NK-92 treated with Interleukin-12 subunit alpha and Interleukin-12 subunit beta, amount 100 ng/mL, for 24 hours (cell line): Measurements from ENCODE around the gene CYBC1.

Experiments
- DNase-seq: peaks from one replicate; lab custom pipeline; 2025; lab: John Stamatoyannopoulos, UW

The CYBC1 gene

DNA sequence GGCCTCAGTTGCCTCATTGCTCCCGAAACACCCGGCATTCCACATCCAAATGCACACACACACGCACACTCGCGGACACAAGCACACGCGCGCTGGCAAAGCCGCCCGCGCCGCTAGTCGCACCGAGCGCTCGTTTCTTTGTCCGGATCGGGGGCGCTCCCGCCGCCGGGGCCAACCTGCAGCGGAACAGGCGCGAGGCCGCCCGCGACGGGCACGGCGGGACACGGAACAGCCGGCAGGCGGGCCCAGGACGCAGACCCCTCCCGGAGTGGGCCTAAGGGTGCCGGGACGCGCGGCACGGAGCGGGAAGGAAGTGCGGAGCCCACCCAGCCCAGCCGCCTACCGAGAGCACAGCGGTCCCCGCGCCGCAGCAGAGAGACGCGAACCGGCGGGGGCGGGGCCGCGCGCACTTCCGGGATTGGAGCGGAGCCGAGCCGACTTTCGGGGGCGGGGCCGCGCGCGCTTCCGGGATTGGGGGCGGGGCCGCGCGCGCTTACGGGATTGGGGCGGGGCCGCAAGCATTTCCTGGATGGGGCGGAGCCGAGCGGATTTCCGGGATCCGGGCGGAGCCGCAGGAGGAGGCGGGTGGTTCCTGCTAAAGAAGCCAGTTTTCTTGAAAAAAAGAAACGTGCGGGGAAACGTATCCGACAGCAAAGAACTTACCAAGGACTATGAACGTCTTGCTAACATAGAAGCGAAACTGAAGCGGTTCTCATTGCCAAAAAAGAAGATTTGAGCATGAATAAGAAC is at the start of gene CYBC1:
Gene CYBC1, minus strand, starts transcription at position 396 of the 750 bp plus-strand sequence. CDS start 1,498 bp downstream, outside the sequence.
- DNase-seq = peak; percentile 91

DNA sequence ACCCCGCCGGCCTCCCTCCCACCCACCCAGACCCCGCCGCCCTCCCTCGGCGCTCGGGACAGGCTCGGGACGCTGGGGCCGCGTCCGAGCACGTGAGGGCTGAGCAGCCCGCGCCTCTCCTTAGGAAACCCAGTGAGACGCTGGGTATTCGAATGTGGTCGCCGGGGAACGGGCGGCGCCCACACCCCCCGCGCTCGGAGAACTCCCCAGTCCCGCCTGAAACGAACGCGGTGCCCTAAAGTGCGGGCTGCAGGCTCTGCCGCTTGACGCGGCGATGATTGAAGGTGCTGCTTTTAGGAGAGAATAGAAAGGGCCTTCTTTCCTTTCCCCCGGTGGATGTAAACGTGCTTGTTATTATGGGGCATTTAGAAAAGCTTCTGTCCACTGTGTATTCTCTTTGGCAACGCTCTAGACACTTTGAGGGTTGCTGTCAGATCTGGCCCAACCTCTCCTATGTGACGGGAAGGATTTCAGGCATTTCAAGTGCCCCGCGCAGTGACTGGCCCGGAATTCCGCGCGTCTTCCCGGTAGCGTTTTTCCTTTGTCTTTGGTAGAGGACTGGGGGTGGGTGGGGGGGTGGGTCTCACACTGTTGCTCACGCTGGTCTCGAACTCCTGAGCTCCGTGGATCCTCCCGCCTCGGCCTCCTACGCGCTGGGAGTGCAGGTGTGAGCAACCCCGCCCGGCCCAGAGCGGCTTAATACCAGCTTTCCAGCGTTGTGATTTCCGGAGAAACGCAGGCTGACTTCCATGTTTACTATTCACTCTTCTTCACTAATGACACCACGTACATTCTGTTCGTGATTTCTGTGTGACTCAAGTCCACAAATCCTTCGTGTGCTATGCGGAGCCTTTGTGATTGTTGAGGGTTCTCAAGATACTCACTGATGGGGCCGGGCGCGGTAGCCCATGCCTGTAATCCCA is 47.2 kb upstream of the CYBC1 start:
- DNase-seq = no peak

DNA sequence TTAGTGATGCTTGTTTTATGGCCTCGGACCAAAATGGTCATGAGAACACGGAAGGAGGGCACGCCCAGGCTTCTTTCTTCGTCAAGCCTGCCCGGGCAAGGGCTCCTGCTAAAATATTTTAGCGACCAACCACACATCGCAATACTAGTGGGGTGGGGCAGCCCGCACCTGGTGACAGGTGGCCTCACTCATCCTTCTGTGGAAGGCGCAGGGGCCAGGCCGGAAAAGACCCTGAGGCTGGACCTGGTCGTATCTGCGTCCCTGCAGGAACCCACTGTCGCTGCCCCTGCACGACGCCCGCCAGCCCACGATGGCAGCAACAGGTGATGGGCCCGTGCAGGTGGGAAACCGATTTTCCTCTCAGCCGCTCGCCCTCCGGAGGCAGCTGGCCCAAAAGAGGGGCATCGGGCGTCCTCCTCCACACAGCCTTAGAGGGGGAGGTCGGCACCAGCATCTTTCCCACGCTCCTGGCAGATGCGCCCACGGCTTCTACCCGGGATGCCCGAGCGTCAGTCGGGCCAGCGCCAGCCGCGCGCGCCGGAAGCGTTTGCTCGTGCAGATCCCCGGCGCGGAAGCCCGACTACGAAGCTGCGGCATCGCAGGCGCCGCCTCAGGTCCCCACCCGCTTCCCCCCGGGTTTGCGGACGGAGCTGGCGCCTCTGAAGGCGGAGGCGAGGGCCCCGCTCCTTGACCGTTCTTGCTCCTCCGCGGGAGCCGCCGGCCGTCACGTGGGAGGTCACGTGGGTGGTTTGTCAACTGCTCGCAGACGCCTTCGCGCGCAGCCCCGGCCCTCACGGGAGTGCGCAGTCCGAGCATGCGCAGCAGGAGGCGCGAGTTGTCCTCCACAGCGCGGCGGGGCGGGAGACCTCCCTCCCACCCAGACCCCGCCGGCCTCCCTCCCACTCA is 46.2 kb upstream of the CYBC1 start:
- DNase-seq = peak; percentile 95

DNA sequence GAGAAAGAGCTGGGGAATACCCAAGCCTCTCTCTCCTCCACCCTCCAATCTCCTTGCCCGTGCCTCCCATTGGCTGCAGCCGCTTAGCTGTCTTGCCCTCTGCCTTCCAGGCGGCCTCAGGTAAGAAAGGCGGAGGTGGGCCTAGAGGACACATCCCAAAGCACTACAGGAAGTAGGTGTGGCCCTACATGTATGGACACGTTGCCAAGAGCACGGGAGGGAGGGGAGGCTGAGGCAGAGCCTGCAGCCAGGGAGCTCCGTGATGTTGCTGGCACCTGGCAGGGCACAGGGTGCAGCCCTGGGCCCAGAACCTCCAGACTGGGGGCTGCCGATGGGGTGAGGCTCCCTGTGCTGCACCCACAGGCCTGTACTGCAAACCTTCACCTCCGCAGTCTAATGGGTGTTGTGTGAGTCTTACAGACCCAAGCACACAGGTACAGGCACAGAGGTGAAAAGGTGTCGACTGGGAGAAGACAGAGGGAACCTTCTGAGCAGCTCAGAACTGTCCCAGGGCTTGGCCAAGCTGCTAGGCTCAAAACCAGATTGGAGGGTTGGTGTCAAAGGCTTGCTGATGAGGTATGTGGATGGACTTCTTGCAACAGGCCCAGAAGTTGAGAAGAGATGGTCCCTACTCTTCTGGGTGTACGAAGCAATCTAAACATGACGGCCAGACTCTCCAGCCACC is 45.4 kb upstream of the CYBC1 start:
- DNase-seq = no peak

DNA sequence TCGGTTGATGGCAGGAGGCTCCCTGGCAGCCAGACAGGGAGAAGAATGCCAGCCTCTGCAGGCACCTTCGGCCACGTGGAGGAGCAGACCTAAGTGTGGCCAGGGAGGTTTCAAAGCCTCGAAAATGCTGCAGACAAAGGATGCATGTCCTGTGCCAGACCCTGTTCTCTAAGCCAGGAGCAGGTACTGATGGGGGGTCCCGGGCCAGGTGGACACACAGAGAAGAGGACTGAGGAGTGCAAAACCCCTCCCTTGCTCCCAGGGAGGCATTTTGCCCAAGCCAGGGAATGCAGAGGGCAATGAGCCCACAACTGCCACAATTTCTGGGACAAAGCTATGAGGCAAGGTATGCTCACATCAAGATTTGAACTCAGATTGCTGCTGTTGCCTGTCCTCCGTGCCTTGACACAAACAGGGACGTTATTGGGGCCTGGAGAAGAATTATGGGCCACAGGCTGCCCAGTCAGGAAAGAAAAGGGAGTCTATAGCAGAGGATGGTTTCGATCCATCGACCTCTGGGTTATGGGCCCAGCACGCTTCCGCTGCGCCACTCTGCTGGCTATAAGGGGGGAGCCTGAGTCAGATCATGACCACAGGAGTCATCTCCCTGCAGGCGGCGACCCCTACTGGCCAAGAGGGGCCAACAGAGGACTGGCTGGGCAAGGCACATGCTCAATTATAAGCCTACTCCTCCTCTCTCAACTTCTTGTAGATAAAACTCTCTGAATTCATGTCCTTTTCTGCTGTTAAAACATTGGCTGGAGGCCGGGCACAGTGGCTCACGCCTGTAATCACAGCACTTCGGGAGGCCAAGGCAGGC is 43.9 kb upstream of the CYBC1 start:
- peak; percentile 86 for DNase-seq

DNA sequence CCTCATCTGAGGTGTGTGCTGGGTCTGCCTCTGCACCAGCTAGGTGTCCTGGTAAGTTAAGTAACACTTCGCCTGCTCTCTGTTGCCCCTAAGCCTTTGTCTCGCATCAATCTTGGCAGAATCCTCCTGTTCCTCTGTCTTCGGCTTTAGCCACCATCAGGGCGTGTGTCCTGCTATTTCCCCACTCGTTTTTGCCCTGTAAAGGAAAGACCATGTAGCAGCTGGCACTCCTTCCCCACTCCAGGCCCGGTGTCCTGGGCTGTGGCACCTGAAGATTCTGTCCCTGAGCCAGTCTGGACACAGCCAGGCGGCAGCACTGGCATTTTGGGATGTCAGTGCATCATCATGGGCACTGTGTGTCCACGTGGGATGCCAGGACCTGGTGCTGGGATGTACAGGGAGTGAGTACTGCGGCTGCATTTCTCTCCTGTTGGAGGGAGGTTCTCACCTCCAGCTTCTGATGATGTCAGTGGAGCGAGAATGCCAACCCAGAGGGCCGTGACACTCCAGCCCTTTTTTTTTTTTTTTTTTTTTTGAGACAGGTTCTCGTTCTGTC is 42.8 kb upstream of the CYBC1 start:
- no peak for DNase-seq

DNA sequence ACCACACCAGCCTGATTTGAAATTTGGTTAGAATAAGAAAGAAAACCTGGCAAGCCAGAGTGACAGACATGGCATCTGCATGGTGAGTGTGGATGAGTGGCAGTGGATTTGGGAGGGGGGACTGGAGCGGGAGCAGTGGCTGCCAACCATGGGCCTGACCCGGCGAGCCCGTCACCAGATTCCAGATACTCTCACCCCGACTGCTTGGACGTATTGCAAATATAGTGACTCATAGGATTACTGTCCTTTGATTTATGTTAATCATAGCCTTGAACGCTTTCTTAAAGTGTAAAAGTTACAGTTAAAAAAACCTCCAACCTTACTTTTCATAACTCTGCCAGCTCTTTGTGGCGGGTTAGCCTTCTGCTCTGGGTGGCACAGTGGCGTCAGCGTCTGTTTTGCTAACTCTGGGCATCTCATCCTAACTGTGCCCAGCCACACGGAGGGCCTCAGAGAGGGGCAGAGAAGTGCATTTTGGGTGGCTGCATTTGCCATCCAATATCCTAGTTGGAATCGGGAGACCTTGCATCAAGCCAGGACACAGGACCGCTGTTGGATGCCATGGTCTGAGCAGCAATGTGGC is 42.2 kb upstream of the CYBC1 start:
- no peak for DNase-seq

DNA sequence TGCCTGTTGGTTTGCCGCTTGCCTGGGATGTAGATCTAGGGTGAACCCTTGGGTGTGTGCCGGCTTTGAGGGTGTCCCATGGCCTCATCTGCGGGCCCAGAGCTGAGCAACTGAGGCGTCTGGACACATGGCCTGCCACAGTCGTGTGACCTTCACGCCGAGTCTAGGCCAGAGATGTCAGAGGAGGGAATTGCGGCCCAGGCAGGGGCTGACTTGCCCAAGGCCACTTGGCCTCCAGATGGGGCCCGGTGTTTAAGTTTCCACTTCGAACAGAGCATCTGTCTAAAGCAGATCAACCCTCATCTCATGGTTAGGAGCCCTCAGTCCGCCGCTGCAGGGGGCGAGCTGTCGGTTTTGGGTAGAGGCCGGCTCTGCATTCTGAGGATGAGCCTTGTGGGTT is 41.0 kb upstream of the CYBC1 start:
- DNase-seq = no peak

DNA sequence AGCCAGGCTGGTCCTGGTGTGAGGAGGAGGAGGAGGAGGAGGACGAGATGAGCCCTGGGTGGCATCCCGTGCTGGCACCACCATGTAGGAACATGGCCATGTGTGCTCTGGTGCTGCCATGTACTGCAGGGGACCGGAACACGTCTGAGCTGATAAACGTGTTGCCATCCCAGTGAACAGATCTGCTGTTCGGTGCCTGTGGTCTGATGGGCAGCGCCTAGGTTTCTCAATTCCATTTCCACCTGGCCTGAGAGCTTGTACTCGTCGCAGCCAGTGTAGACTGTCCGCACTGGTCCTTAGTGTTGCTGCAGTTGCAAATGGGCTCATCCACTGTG is 40.6 kb upstream of the CYBC1 start:
- DNase-seq = no peak

DNA sequence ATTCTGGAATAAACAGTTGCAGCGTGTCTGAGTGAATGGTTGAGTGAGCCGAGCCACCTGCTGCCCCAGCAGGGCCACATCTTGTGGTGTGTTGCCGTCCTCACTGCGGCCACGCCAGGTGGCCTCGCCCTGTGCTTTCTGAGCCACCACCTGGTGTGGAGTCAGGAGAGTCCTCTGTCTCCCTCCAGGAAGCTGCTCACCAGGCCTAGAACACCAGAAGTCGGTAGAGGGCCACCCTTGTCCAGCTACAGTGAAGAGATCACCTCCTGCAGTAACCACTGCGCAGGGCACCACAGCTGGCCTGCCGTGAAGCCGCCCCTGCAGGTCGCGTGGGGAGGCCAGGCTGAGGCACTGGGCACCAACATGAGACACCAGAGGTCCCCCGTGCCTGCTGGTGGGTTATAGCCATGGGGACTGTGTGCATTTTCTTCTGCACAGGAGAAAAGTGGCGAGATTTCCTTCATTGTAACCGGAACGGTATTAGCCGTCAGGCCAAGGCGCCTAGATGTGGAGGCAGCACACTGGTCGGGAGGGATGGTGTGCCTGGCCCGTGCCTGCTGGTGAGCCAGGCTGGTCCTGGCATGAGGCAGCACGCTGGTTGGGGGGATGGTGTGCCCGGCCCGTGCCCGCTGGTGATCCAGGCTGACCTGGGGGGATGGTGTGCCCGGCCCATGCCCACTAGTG is 40.1 kb upstream of the CYBC1 start:
- DNase-seq = no peak

DNA sequence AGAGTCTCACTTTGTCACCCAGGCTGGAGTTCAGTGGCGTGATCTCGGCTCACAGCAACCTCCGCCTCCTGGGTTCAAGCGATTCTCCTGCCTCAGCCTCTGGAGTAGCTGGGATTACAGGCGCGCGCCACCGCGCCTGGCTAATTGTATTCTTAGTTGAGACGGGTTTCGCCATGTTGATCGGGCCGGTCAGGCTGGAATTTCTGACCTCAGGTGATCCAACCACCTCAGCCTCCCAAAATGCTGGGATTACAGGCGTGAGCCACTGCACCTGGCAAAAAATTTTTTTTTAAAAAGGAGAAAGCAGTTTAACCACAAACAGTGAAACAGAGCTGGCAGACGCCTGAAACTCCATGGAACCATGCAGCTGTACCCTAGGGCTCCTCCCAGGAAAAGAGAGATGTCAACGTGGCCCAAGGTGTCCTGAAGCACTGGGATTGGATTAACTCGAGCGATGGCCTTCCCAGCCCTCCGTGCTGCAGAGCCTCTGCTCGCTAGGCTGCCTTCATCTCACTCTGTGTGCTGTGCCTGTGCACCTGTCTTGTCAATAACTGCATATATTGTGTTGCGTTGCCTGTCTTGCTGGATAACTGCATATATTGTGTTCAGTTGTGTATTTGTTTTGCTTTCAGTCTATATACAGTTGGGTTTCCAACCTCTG is 39.4 kb upstream of the CYBC1 start:
- DNase-seq = no peak

DNA sequence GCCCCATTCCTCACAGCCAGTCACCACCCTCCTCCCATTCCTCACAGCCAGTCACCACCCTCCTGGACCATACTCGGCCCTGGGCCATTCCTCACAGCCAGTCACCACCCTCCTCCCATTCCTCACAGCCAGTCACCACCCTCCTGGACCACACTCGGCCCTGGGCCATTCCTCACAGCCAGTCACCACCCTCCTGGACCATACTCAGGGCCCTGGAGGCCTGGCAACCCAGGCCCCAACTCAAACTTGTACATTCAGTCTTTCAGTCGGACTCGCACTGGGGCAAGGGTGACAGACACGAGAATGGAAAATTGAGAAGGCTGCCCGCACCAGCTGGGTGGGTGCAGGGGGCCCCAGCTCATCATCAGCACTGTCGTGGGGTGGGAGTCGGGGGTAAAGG is 38.6 kb upstream of the CYBC1 start:
- DNase-seq = no peak

DNA sequence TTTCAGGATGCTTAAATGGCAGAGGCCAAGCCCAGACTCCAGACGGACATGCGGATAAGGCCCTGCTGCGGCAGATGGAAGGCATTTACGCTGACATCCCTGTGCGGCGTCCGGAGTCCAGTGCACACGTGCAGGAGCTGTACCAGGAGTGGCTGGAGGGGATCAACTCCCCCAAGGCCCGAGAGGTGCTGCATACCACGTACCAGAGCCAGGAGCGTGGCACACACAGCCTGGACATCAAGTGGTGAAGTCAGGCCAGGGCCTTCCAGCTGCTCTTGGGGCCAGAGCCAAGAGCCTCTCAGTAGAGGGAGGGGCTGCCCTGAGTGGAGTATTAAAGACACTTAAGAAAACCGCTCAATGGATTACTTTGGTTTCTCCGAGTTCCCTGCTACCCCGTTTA is 37.4 kb upstream of the CYBC1 start:
- DNase-seq = no peak

DNA sequence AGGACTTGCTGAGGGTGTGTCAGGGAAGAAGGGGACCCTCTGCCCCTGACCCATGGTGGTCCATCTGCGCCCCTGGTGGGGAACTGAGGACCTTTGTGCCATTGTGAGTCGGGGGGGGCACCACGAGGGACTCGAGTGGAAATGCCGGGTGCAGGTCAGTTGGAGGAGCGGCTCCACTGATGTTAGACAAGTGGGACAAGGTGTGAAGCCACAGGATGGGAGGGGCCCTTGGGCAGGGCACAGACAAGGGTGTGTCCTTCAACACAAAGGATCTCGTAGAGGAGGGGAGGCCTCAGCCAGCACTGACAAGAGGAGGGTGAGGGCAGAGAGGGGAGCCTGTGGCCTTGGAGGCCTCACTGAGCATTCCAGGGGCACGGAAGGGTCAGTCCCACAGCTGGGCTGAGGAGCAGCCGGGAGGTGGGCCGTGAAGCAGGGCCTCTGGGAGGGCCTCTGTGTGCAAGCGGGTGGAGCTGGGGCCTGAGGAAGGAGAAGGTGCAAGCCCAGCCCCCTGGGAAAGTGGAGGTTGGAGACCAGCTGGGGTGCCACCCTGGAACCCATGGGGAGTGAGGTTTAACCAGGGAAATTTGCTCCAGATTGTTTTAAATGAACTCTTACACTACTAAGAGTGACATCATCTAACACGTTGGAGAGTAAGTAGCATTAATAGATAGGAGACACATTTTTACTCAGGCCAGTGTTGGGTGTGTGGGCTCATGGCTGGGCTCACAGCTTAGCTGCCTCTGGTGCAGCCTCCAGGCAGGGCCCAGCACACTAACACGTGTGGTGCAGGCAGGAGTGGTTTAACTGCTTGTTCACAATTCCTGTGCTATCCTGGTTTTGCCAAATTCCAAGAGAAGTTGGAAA is 35.9 kb upstream of the CYBC1 start:
- DNase-seq = no peak

DNA sequence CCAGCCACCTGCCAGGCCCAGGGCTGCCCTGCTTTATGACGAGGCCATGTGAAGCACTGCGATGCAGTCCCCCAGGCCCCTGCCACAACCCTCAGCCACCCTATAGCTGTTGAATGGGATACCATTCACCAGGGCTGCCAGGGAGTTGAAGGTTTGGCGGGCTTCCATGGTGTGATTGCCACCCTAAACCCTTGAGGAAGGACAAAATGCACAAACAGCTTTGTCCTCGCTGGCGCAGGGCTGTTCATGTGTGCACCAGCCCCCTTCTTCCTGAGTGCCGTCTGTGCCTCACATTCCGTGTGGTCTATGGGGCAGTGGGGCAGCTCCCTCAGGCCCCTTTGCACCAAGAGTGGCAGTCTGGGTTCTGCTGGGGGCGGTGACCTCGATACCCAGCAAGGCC is 33.3 kb upstream of the CYBC1 start:
- DNase-seq = no peak

DNA sequence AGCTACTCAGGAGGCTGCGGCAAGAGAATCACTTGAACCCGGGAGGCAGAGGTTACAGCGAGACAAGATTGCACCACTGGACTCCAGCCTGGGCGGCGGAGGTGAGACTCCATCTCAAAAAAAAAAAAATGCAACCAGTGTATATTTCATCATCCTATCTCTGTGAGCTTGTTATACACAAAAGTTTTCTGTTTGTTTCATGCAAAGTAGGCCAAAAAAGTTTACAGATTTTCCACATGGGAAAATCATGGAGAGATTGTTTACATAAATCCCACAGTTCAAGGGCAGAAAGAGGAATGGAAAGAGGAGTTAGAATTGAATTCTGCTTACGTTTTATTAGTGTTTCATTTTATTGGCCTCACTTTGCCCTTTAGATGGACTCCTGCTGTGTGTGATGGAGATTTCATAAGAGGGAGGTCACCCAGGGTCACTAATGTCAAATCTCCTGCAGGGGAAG is 32.7 kb upstream of the CYBC1 start:
- no peak for DNase-seq

DNA sequence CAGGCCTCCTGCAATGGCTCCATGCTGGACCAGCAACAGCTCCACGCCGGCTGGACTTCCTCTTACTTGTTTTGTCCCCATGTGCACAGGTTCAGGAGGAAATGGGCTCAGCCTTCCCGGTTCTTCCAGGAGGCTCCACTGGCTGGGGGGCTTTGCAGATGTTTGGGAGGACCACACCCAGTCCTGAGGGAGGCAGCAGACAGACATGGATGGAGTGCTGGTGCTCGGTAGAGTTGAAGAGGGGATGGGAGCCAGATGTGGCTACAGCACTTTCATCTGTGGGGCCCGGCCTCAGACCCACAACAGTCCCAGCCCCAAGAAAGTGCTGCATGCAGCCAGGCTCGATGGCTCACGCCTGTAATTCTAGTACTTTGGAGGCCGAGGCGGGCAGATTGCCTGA is 29.8 kb upstream of the CYBC1 start:
- no peak for DNase-seq

DNA sequence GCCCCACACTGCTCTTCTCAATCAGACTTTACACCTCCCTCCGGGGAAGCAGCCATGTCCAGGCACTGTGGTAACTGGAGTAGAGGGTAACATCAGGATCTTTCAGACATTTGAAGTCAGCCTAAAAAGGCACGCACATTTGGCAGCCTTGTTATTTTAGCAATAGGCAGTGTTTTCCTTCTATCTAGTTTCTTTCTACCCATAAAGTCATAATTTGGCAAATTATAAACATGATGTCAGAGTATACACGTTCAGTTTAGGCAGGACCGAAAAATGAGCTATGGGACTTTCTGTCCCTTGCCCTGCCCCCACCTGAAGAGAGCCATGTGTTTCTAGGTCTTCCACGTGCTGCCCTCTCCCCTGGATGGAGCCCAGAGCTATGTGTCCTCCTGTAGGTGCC is 29.1 kb upstream of the CYBC1 start:
- DNase-seq = no peak
